GM18505 (cell line): ENCODE data around the gene GPR162.

Experiments
- ATAC-seq: cut with Tn5 transposase; IDR thresholded peaks from one replicate; pipeline ENCODE4 v1.9.1; 2021; ENCODE audit not compliant: unreplicated experiment
- POLR2A ChIP-seq: IDR thresholded peaks from 4 replicates; pipeline ENCODE4 v1.6.1; 2011; ENCODE audit warnings: borderline replicate concordance; ENCODE audit not compliant: insufficient read depth, insufficient read length; ENCODE audit errors: extremely low read depth

Gene GPR162

DNA sequence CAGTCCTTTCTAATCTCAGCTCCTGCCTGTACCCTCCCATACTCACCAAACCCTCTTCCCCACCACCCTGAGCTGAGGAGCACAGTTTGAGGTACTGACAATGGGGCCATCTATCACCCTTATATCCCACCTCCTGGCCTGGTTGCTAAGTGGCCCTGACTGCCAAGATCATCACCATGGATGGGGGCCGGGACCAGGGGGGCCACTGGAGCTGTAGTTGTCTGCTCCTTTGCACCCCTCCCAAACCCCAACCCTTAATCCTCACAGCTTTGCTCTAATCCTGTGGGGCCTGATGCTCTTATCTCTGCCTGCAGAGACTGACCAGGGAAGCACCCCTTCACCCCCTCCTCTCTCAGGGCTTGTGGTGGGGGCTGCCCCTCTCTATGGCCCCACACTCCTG is 18.7 kb downstream of the GPR162 start:
- ATAC-seq, result no peak
- no peak for TF ChIP-seq POLR2A

DNA sequence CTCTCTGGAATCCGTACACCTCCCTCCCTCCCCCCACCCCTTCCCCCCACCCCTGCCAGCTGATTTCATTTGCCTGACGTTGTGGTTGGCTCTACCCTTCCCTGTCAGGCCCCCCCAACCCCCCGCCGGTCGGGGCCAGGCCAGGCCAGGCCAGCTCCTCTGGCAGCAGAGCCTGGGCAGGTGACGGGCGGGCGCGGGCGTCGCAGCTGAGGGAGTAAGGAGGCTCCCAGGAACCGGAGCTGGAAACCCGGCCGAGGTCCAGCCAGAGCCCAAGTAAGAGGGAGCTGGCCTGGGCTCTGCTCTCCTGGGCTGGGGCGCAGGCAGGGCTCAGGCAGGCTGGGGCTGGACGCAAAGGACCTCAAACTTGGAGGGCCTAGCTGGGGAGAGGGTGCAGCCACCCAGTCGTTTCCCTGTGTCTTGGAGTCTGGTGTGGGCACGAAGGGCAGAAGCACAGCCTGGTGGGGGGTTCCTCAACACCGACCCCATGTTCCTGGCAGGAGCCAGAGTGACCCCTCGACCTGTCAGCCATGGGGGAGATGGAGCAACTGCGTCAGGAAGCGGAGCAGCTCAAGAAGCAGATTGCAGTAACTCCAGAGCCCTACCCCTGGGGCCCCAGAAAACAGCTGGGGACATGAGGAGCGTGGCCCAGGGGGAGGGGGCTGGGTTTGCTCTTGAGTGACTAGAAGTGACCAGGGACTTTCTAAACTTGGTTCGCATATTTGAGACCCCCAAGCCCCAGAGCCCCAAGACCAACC is 19.3 kb downstream of the GPR162 start, which contains the start of gene GNB3:
Gene GNB3, plus strand, starts transcription at position 165 of the 755 bp plus-strand sequence. Its CDS starts 363 bp downstream, at position 528.
- ATAC-seq, result no peak
- TF ChIP-seq POLR2A, result no peak

DNA sequence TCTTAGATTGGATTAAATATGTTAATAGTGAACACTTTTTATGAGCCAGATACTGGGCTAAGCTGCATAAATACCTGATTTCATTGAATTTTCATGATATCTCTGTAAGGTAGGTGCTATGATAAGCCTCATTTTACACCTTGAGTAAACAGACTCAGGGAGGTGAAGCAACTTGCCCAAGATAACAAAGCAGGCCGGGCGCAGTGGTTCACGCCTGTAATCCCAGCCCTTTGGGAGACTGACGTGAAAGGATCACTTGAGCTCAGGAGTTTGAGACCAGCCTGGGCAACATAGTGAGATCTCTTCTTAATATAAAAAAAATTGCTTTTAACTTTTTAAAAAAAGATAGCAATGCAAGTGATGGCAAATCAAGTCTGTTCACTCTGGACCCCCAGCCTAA is 20.5 kb downstream of the GPR162 start:
- TF ChIP-seq POLR2A, result no peak
- no peak for ATAC-seq

DNA sequence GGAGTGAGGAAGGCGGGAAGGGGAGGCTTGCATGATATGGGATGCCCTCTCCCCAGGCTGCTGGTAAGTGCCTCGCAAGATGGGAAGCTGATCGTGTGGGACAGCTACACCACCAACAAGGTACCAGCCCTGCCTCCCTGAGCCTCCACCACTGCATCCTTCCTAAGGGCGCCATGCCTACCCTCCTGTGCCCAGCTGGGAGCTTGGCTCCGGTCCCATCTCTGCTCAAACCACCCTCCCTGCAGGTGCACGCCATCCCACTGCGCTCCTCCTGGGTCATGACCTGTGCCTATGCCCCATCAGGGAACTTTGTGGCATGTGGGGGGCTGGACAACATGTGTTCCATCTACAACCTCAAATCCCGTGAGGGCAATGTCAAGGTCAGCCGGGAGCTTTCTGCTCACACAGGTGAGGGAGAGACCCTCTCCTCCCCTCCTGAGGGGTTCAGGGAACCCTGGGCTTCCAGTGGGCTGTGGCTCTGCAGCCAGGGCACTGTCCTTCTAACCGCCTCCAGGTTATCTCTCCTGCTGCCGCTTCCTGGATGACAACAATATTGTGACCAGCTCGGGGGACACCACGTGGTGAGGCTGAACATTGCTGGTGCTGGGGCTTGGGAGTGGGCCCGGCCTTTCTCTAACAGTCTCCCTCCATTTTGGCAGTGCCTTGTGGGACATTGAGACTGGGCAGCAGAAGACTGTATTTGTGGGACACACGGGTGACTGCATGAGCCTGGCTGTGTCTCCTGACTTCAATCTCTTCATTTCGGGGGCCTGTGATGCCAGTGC is 21.7 kb downstream of the GPR162 start:
- no peak for ATAC-seq
- peak; percentile 17 for TF ChIP-seq POLR2A

DNA sequence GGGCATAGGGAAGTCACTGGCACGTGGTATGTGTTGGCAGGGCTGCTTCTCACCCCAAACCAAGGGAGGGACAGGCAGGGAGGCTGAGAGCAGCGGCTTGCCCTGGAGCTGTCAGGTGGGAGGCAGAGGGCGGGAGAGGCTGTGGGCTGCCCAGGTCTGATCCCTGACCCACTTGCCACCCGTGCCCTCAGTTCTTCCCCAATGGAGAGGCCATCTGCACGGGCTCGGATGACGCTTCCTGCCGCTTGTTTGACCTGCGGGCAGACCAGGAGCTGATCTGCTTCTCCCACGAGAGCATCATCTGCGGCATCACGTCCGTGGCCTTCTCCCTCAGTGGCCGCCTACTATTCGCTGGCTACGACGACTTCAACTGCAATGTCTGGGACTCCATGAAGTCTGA is 23.8 kb downstream of the GPR162 start:
- no peak for ATAC-seq
- no peak for TF ChIP-seq POLR2A

DNA sequence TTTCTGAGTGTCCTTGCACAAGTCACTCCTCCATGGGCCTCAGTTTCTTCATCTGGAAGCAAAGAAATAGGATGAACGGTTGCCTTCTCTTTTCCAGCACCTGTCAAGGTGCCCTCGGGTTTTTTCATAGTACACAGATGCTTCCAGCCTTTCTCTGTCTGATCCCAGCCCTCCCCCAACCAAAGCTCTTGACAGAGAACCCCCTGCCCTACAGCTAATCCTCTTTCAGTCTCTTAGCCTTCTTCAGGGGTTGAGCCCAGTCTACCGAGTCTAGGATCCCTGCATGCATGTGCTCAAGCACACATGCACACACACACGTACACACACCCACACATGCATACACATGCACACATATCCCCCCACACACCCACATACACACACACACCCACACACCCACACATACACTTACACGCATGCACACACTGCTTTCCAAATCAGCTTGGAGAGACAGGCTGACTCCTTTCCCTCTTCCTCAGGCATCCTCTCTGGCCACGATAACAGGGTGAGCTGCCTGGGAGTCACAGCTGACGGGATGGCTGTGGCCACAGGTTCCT is 24.8 kb downstream of the GPR162 start:
- TF ChIP-seq POLR2A, result no peak
- no peak for ATAC-seq

DNA sequence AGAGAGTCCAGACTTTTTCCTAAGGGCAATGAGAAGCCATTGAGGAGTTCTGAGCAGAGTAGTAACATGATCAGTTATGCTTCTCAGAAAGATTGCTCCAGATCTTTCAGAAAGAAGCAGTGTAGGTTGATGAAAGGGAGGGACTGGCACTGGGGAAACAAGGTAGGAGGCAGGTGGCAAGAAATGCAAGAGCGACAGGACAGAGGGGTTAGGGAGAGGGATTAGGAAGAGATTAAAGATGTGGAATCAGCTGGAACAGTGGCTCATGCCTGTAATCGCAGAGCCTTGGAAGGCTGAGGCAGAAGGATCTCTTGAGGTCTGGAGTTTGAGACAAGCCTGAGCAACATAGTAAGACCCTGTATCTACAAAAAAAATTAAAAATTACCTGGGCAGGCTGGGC is 26.1 kb downstream of the GPR162 start:
- no peak for TF ChIP-seq POLR2A
- no peak for ATAC-seq

DNA sequence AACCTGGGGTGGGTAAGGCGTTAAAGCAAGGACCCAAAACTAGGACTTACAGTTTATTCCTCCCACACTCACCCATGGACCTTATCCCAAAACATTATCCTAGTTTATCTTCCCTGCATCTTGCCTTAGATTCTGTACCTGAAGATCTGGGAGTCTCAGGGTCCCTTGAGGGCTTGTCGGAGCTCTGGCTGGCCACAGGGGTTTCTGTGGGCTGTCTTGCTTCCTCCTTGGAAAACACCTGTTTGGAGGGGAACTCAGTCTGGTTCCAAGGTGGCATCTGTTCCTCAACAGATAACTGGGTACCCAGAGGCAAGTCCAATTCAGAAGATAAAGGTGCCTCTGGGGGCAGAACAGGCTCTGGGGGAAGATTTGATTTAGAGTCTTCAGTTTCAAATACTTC is 27.8 kb downstream of the GPR162 start:
- TF ChIP-seq POLR2A, result no peak
- ATAC-seq, result no peak

DNA sequence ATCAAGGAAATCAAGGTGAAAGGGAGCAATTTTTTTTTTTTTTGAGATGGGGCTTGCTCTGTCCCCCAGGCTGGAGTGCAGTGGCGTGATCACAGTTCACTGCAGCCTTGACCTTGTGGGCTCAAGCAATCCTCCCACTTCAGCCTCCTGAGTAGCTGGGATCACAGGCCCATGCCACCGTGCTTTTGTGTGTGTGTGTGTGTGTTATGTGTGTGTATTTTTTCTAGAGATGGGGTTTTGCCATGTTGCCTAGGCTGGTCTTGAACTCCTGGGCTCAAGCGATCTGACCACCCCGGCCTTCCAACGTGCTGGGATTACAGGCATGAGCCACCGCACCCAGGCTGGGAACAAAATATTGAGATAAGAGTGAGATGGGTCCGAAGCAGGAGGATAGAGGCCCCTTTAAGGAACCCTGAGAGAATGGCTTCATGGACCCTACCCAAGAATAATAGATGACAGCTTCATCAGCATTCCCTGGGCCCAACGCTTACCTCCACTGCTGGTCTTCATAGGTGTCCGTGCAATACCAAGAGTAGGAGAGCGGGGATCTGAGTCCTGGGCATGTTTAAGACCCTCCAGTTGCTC is 28.4 kb downstream of the GPR162 start:
- ATAC-seq, result no peak
- TF ChIP-seq POLR2A, result no peak

DNA sequence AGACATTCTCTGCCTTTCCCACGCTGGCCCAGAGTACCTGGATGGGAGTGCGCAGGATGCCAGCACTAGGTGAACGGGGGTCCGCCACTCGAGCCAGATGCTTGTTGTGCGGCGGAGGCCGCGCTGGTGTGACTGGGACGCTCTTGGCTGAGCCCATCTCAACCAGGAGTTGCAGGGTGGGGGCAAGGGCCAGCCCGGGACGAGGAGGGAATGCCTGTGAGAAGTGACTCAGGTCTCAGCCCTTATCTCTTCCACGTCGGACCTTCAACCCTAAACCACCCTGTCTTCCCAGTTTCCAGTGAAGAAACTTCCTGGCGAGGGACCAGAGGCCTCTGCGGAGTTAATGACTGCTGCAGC is 29.2 kb downstream of the GPR162 start:
- no peak for ATAC-seq
- no peak for TF ChIP-seq POLR2A

DNA sequence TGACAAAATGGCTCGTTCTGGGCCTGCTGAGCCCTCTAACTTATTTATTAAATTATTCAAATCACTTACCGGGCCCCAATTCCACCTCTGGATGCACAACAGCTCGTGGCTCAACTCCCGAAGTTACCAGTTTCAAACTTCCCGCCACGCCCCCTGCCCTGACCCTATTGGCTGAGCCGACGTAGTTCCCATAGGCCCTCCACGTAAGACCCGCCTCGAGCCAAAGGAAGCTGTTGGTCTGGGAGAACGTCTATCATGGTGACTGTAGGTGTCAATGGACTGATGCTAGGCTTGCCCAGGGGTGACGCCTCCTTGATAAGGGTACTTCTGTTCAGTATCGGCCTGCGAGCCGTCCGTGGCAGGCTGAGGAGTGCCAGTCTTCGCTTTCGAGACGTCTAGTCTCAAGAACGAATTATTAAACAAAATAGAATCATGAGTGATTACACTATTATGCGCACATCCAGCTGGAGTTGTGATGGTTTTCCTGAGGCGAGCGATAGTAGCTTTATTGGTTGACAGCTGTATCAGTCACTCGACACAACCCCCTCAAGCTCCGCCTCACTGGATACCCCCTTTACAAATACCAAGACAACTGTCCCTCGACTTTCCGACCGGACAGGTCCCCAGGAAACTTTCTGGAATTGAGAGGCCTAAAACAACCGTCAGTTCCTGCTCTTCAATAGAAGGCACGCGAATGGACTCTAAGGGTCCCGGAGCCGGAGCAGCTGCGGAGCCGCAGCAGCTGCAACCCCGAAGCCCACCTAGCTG is 29.7 kb downstream of the GPR162 start, which contains the start of gene CDCA3:
Gene CDCA3, minus strand, starts transcription at position 134 of the 768 bp plus-strand sequence. CDS start 334 bp downstream, outside the sequence.
- ATAC-seq, result peak; percentile 48
- peak; percentile 94 for TF ChIP-seq POLR2A

DNA sequence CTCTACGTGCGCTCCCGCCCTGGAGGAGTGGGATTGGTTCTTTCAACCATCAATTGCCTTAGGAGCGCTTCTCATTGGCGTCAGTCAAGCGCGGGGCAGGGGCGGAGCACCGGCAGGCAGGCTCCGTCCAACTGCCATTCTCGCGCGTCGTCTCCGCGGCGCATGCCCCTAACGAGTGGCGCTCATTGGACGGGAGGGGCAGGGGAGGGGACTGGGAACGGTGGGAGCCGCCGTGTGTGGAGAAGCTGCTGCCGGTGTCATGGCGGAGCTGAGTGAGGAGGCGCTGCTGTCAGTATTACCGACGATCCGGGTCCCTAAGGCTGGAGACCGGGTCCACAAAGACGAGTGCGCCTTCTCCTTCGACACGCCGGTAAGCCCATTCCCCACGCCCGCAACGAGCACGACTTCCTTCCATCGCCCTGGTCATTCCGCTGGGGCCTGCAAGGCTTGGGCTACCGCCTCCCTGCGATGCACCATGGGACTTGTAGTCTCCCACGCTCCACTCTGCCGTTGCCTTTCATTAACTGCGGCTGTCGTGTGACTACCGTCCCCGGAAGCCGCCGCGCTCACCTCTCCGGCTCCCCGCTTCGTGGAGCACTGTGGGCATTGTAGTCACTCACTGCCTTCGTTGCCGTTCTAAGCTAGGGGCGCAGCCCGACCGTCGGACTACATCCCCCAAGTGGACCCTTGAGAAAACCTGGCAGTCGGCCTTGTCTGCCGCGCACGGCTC is 30.5 kb downstream of the GPR162 start, which contains the start of gene USP5:
Gene USP5, plus strand, starts transcription at position 230 of the 730 bp plus-strand sequence. Its CDS starts 30 bp downstream, at position 260.
- ATAC-seq, result peak; percentile 68
- peak; percentile 86 for TF ChIP-seq POLR2A
